Liver (tissue), 9 donors: ENCODE measurements around the gene LHX3. TPM values are rescaled to one million over a fixed set of nuclear protein-coding genes. Genes with fewer than 3 reads are reported as not detected.

Source experiments
- DNase-seq: peaks from one replicate; pipeline ENCODE4 v3.0.0-alpha.2; 2017; ENCODE audit warnings: low spot score
- H3K27ac ChIP-seq, 2 donors: one replicate each; pipeline ENCODE4 v1.7.0; 2013; ENCODE audit warnings: inconsistent platforms in 2 of 2, low read length in 2 of 2, control low read depth in 1 of 2, low read depth in 1 of 2, mild to moderate bottlenecking in 1 of 2
- H3K27me3 ChIP-seq, 4 donors: one replicate each; pipeline versions ENCODE4 v1.6.1 to v1.7.0; 2013; ENCODE audit warnings: low read length in 3 of 4, inconsistent platforms in 1 of 4, mild to moderate bottlenecking in 1 of 4, moderate library complexity in 1 of 4; ENCODE audit not compliant: control insufficient read depth in 4 of 4, insufficient read depth in 4 of 4
- H3K36me3 ChIP-seq, 4 donors: one replicate each; pipeline versions ENCODE4 v1.6.1 to v1.7.0; 2013; ENCODE audit warnings: low read length in 3 of 4, mild to moderate bottlenecking in 3 of 4, low read depth in 1 of 4, moderate library complexity in 1 of 4; ENCODE audit not compliant: control insufficient read depth in 4 of 4, insufficient read depth in 3 of 4
- H3K4me1 ChIP-seq, 4 donors: one replicate each; pipeline versions ENCODE4 v1.6.1 to v1.7.0; 2013; ENCODE audit warnings: low read length in 3 of 4, mild to moderate bottlenecking in 3 of 4, moderate library complexity in 1 of 4; ENCODE audit not compliant: control insufficient read depth in 4 of 4, insufficient read depth in 4 of 4
- H3K4me3 ChIP-seq, 3 donors: one replicate each; pipeline versions ENCODE4 v1.6.1 to v1.7.0; 2013; ENCODE audit warnings: low read length in 3 of 3, control low read depth in 1 of 3, low read depth in 1 of 3, mild to moderate bottlenecking in 1 of 3
- H3K9ac ChIP-seq, 2 donors: one replicate each; pipeline ENCODE4 v1.7.0; 2013; ENCODE audit warnings: low read length in 2 of 2, mild to moderate bottlenecking in 2 of 2, moderate library complexity in 2 of 2, control low read depth in 1 of 2, low read depth in 1 of 2
- H3K9me3 ChIP-seq, 4 donors: one replicate each; pipeline versions ENCODE4 v1.6.1 to v1.7.0; 2013; ENCODE audit warnings: low read length in 3 of 4; ENCODE audit not compliant: control insufficient read depth in 4 of 4
- ATF3 ChIP-seq: IDR thresholded peaks from 2 replicates; pipeline ENCODE4 v1.6.1; 2016; ENCODE audit warnings: antibody characterized with exemption
- EGR1 ChIP-seq, 2 donors: IDR thresholded peaks; 2 replicates each; pipeline ENCODE4 v1.6.1; 2016 to 2018; ENCODE audit warnings: antibody characterized with exemption in 2 of 2, low read depth in 2 of 2
- FOXA1 ChIP-seq: IDR thresholded peaks from 2 replicates; pipeline ENCODE4 v1.6.1; 2016; ENCODE audit warnings: antibody characterized with exemption
- FOXA2 ChIP-seq: IDR thresholded peaks from 2 replicates; pipeline ENCODE4 v1.6.1; 2016; ENCODE audit warnings: antibody characterized with exemption
- GABPA ChIP-seq, 2 donors: IDR thresholded peaks in 1 of 2; conservative IDR thresholded peaks in 1 of 2; 2 replicates each; pipeline ENCODE4 v1.6.1; 2016; ENCODE audit warnings: antibody characterized with exemption in 2 of 2, mild to moderate bottlenecking in 1 of 2, moderate library complexity in 1 of 2
- HNF4A ChIP-seq, 2 donors: conservative IDR thresholded peaks; 2 replicates each; pipeline ENCODE4 v1.6.1; 2016; ENCODE audit warnings: antibody characterized with exemption in 2 of 2, mild to moderate bottlenecking in 2 of 2
- HNF4G ChIP-seq: IDR thresholded peaks from 2 replicates; pipeline ENCODE4 v1.6.1; 2016; ENCODE audit warnings: antibody characterized with exemption
- JUND ChIP-seq, 2 donors: IDR thresholded peaks; 2 replicates each; pipeline ENCODE4 v1.6.1; 2016; ENCODE audit warnings: antibody characterized with exemption in 2 of 2
- NR2F2 ChIP-seq: IDR thresholded peaks from 2 replicates; pipeline ENCODE4 v1.6.1; 2016; ENCODE audit warnings: antibody characterized with exemption
- RAD21 ChIP-seq, 2 donors: IDR thresholded peaks; 2 replicates each; pipeline ENCODE4 v1.6.1; 2016; ENCODE audit warnings: antibody characterized with exemption in 2 of 2, mild to moderate bottlenecking in 2 of 2
- RXRA ChIP-seq, 2 donors: IDR thresholded peaks; 2 replicates each; pipeline ENCODE4 v1.6.1; 2017 to 2018; ENCODE audit warnings: antibody characterized with exemption in 2 of 2, mild to moderate bottlenecking in 1 of 2
- SP1 ChIP-seq: IDR thresholded peaks from 2 replicates; pipeline ENCODE4 v1.6.1; 2018; ENCODE audit warnings: antibody characterized with exemption, mild to moderate bottlenecking
- TAF1 ChIP-seq: conservative IDR thresholded peaks from 2 replicates; pipeline ENCODE4 v1.6.1; 2016; ENCODE audit warnings: antibody characterized with exemption, mild to moderate bottlenecking
- YY1 ChIP-seq: IDR thresholded peaks from 2 replicates; pipeline ENCODE4 v1.6.1; 2016; ENCODE audit warnings: antibody characterized with exemption, mild to moderate bottlenecking
- WGBS: extraction: QIAGEN DNeasy Blood & Tissue Kit; methylation state at CpG from one replicate; pipeline ENCODE4 v1.1.7; 2013; 5-methylcytosine and 5-hydroxymethylcytosine counted together
- polyA plus RNA-seq, 2 donors: library from polyadenylated mRNA; stranded (reverse) in 1 of 2; unstranded in 1 of 2; fragments of 200-250 nt in 1 of 2; fragments of >200 nt in 1 of 2; fragmentation: Nextera tagmentation in 1 of 2; extraction: Ambion mirVana in 1 of 2; gene quantifications; one replicate each; pipeline versions ENCODE4 v1.2.1 to v1.2.3, GENCODE V29; 2013 to 2015
- total RNA-seq, 2 donors: library from RNA; depleted of rRNA; stranded (reverse); fragments of >200 nt; gene quantifications; one replicate each; pipeline ENCODE4 v1.2.3, GENCODE V29; 2014
- TF ChIP-seq, protein P1 (sequence below): IDR thresholded peaks from 2 replicates; pipeline ENCODE4 v1.6.1; 2016; ENCODE audit warnings: antibody characterized with exemption
- TF ChIP-seq, protein P2 (sequence below): fragments of 150-350 bp; IDR thresholded peaks from 2 replicates; pipeline ENCODE4 v1.5.1; 2017; ENCODE audit warnings: improper control_type of control experiment, low read depth, low read length; ENCODE audit not compliant: missing input control
- TF ChIP-seq, protein P3 (sequence below): IDR thresholded peaks from 2 replicates; pipeline ENCODE4 v1.6.1; 2016; ENCODE audit warnings: antibody characterized with exemption
- TF ChIP-seq, protein P4 (sequence below): IDR thresholded peaks from 2 replicates; pipeline ENCODE4 v1.6.1; 2016; ENCODE audit warnings: antibody characterized with exemption, mild to moderate bottlenecking
- donor health status: healthy.
- donor health status: healthy.
- donor health status: healthy.
- donor health status: healthy.
- donor health status: healthy.

Gene LHX3
- total and polyA plus RNA-seq, 4 donors: not detected

- peaks cover 0 to 6% (median 0%) of the 10 kb centered on the region in 4 donors for H3K36me3 ChIP-seq
- H3K9me3 ChIP-seq: no peaks in the 10 kb centered on the region
- no peak overlapping the region for H3K27ac ChIP-seq
- no peak overlapping the region for H3K4me3 ChIP-seq
- WGBS: 97% methylated on average over 21 of the region's 21 CpGs
- H3K4me1 ChIP-seq: peaks cover 8 to 20% (median 11%) of the 10 kb centered on the region in 4 donors
- H3K27me3 ChIP-seq: no peaks in the 10 kb centered on the region
- H3K9ac ChIP-seq: no peak overlapping the region
- DNase-seq: no peak
- TF ChIP-seq YY1 (no peak), FOXA2 (no peak), GABPA (IDR thresholded peaks at IDR 0.05 in 1 of 2, conservative IDR thresholded peaks at IDR 0.05 in 1 of 2) (no peak), JUND (IDR thresholded peaks at IDR 0.05) (no peak), SP1 (no peak), HNF4A (conservative IDR thresholded peaks at IDR 0.05) (no peak), ATF3 (no peak), RXRA (IDR thresholded peaks at IDR 0.05) (no peak), NR2F2 (no peak), TAF1 (no peak), EGR1 (IDR thresholded peaks at IDR 0.05; ENCODE audit: low read depth in 2 of 2) (no peak), RAD21 (IDR thresholded peaks at IDR 0.05) (no peak), FOXA1 (no peak), HNF4G (no peak)
- TF ChIP-seq, protein P1, sequence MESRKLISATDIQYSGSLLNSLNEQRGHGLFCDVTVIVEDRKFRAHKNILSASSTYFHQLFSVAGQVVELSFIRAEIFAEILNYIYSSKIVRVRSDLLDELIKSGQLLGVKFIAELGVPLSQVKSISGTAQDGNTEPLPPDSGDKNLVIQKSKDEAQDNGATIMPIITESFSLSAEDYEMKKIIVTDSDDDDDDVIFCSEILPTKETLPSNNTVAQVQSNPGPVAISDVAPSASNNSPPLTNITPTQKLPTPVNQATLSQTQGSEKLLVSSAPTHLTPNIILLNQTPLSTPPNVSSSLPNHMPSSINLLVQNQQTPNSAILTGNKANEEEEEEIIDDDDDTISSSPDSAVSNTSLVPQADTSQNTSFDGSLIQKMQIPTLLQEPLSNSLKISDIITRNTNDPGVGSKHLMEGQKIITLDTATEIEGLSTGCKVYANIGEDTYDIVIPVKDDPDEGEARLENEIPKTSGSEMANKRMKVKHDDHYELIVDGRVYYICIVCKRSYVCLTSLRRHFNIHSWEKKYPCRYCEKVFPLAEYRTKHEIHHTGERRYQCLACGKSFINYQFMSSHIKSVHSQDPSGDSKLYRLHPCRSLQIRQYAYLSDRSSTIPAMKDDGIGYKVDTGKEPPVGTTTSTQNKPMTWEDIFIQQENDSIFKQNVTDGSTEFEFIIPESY: no peak
- TF ChIP-seq, protein P2, sequence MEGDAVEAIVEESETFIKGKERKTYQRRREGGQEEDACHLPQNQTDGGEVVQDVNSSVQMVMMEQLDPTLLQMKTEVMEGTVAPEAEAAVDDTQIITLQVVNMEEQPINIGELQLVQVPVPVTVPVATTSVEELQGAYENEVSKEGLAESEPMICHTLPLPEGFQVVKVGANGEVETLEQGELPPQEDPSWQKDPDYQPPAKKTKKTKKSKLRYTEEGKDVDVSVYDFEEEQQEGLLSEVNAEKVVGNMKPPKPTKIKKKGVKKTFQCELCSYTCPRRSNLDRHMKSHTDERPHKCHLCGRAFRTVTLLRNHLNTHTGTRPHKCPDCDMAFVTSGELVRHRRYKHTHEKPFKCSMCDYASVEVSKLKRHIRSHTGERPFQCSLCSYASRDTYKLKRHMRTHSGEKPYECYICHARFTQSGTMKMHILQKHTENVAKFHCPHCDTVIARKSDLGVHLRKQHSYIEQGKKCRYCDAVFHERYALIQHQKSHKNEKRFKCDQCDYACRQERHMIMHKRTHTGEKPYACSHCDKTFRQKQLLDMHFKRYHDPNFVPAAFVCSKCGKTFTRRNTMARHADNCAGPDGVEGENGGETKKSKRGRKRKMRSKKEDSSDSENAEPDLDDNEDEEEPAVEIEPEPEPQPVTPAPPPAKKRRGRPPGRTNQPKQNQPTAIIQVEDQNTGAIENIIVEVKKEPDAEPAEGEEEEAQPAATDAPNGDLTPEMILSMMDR: no peak
- TF ChIP-seq, protein P3, sequence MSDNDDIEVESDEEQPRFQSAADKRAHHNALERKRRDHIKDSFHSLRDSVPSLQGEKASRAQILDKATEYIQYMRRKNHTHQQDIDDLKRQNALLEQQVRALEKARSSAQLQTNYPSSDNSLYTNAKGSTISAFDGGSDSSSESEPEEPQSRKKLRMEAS: no peak
- TF ChIP-seq, protein P4, sequence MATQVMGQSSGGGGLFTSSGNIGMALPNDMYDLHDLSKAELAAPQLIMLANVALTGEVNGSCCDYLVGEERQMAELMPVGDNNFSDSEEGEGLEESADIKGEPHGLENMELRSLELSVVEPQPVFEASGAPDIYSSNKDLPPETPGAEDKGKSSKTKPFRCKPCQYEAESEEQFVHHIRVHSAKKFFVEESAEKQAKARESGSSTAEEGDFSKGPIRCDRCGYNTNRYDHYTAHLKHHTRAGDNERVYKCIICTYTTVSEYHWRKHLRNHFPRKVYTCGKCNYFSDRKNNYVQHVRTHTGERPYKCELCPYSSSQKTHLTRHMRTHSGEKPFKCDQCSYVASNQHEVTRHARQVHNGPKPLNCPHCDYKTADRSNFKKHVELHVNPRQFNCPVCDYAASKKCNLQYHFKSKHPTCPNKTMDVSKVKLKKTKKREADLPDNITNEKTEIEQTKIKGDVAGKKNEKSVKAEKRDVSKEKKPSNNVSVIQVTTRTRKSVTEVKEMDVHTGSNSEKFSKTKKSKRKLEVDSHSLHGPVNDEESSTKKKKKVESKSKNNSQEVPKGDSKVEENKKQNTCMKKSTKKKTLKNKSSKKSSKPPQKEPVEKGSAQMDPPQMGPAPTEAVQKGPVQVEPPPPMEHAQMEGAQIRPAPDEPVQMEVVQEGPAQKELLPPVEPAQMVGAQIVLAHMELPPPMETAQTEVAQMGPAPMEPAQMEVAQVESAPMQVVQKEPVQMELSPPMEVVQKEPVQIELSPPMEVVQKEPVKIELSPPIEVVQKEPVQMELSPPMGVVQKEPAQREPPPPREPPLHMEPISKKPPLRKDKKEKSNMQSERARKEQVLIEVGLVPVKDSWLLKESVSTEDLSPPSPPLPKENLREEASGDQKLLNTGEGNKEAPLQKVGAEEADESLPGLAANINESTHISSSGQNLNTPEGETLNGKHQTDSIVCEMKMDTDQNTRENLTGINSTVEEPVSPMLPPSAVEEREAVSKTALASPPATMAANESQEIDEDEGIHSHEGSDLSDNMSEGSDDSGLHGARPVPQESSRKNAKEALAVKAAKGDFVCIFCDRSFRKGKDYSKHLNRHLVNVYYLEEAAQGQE: no peak
Measured at GRCh38 chr9:136234597-136234996, 29.7 kb upstream of the LHX3 start.
